Measurements from ENCODE around the gene DHRS3.

Gene DHRS3

DNA sequence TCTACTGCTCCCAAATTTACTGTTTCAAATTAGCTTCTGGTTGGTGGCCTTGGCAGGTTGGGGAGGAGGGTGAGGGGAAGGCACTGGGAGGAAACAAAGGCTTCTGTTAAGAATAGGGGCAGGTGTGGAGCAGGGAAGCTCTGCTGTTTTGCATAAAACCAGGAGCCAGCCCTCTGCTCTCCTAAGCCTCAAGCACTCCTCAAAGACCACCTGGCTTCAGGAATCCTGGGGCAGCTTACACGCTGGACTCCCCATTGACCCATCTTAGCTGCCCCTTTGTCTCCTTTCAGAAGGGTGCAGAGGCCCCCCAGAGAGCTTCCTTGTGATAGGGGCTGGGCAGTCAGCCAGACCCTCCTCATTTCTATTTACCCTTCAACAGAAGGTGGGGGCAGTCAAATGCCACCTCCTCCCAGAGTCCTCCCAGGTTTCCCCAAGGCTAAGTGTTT lies 11.5 kb upstream of the DHRS3 start:
- H3K4me3 ChIP-seq (ENCODE audit: low read depth, low read length) = no peak overlapping the region
- no peak for DNase-seq (ENCODE audit: low read depth)
- no peak for TF ChIP-seq CTCF (IDR thresholded peaks at IDR 0.05; ENCODE audit: control insufficient read depth, extremely low read depth, insufficient read depth)

DNA sequence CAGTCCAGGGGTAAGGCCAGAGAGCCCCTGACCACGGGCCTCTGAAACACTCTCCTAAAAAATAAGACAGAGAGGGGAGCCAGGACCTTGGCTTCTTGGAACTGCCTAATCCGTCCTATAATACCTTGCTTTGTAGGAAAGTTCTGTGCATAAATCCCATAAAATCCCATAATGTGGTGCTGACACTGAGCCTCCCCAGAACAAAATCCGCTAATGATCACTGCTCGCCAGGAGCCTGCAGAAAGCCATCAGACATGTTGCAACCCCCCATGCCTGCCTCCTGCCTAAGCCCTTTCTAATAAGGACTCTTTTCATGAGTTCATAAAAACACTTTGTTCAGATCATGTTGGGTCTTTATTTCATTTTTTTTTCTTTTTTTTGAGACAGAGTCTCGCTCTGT lies 9.3 kb upstream of the DHRS3 start:
- no peak for DNase-seq (ENCODE audit: low read depth)
- no peak overlapping the region for H3K4me3 ChIP-seq (ENCODE audit: low read depth, low read length)
- TF ChIP-seq CTCF (IDR thresholded peaks at IDR 0.05; ENCODE audit: control insufficient read depth, extremely low read depth, insufficient read depth) = no peak

GRCh38 chr1:12626888-12627287 lies 8.9 kb upstream of the DHRS3 start:
- no peak for DNase-seq (ENCODE audit: low read depth)
- TF ChIP-seq CTCF (IDR thresholded peaks at IDR 0.05; ENCODE audit: control insufficient read depth, extremely low read depth, insufficient read depth) = no peak
- H3K4me3 ChIP-seq (ENCODE audit: low read depth, low read length) = no peak overlapping the region

GRCh38 chr1:12625276-12625675 lies 7.3 kb upstream of the DHRS3 start:
- no peak for DNase-seq (ENCODE audit: low read depth)
- no peak for TF ChIP-seq CTCF (IDR thresholded peaks at IDR 0.05; ENCODE audit: control insufficient read depth, extremely low read depth, insufficient read depth)
- no peak overlapping the region for H3K4me3 ChIP-seq (ENCODE audit: low read depth, low read length)

GRCh38 chr1:12622506-12622905 lies 4.5 kb upstream of the DHRS3 start:
- DNase-seq (ENCODE audit: low read depth) = no peak
- no peak for TF ChIP-seq CTCF (IDR thresholded peaks at IDR 0.05; ENCODE audit: control insufficient read depth, extremely low read depth, insufficient read depth)
- H3K4me3 ChIP-seq (ENCODE audit: low read depth, low read length) = no peak overlapping the region

DNA sequence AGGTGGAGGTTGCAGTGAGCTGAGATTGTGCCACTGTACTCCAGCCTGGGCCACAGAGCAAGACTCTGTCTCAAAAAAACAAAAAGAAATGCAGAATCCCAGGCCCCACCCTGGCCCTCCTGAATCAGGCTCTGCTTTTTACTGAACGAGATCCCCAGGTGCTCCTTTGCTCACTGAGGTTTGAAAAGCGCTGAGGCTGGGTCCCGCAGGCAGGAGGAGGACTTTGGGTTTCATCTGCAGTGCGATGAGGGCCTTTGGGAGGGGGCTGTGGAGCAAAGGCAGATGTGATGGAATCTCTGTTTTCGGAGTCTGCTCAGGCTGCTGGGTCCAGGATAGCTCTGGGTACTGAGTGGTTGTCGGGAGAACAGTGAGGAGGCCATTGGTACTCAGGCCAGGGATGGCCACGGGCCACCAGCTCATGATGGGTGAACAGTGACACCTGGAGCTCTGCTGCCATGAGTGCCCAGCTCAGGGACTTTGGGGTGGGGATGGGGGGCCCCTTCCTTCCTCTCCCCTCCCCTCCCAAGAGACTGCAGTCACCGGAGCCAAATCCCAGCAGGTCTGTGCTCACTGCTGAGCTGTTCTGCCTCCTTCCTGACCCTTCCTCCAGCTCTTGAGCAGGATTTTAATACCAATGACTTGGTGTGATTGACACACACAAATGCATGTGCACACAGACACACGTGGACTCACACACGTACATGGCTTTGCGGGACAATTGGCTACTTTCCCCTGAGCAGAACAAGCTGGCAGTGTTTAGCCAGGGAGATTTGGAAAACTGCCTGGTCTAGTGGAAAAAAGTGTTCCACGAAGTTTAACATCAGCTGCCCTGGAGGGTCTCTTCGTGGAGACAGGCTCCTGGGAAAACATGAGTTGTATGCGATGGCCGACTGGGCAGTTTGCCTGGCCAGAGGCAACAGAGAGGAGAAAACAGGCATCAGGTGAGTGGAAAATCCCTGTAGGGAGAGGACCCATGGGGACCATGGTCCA lies 3.6 kb upstream of the DHRS3 start:
- TF ChIP-seq CTCF (IDR thresholded peaks at IDR 0.05; ENCODE audit: control insufficient read depth, extremely low read depth, insufficient read depth) = no peak
- no peak overlapping the region for H3K4me3 ChIP-seq (ENCODE audit: low read depth, low read length)
- DNase-seq (ENCODE audit: low read depth) = no peak
